Neural cell (in vitro differentiated cells): ENCODE measurements around the gene NGFR.

Experiments used
- CTCF ChIP-seq: fragments of 450-650 bp; IDR thresholded peaks from 2 replicates; pipeline ENCODE4 v1.5.1; 2014; ENCODE audit warnings: antibody characterized with exemption, mild to moderate bottlenecking, moderate library complexity; ENCODE audit not compliant: poor library complexity, severe bottlenecking
- EP300 ChIP-seq: fragments of 450-650 bp; conservative IDR thresholded peaks from 2 replicates; pipeline ENCODE4 v1.6.1; 2014; ENCODE audit warnings: antibody characterized with exemption, mild to moderate bottlenecking, moderate library complexity; ENCODE audit not compliant: poor library complexity, severe bottlenecking
- EZH2 ChIP-seq: fragments of 200-600, 300-800 bp; shearing (Covaris generic), sonication (generic); IDR thresholded peaks from 2 replicates; pipeline ENCODE4 v1.6.1; 2014; ENCODE audit warnings: antibody characterized with exemption, low read length, borderline replicate concordance, mild to moderate bottlenecking; ENCODE audit not compliant: insufficient read depth, poor library complexity, severe bottlenecking
- POLR2AphosphoS5 ChIP-seq: IDR thresholded peaks from 2 replicates; pipeline ENCODE4 v1.6.1; 2012
- RAD21 ChIP-seq: fragments of 450-650 bp; conservative IDR thresholded peaks from 2 replicates; pipeline ENCODE4 v1.6.1; 2014; ENCODE audit warnings: antibody characterized with exemption, mild to moderate bottlenecking, moderate library complexity
- REST ChIP-seq: IDR thresholded peaks from 2 replicates; pipeline ENCODE4 v1.6.1; 2012; ENCODE audit warnings: borderline replicate concordance
- SMC3 ChIP-seq: fragments of 450-650 bp; conservative IDR thresholded peaks from 2 replicates; pipeline ENCODE4 v1.6.1; 2014; ENCODE audit warnings: antibody characterized with exemption, mild to moderate bottlenecking, moderate library complexity; ENCODE audit not compliant: poor library complexity
- TAF1 ChIP-seq: IDR thresholded peaks from 2 replicates; pipeline ENCODE4 v1.6.1; 2012; ENCODE audit warnings: low read depth

GRCh38 chr17:49496183-49496866, 1.2 kb downstream of the NGFR start:
- TF ChIP-seq EZH2, result no peak
- peak; percentile 95 for TF ChIP-seq CTCF
- TF ChIP-seq EP300, result no peak
- TF ChIP-seq REST, result no peak
- no peak for TF ChIP-seq TAF1
- TF ChIP-seq POLR2AphosphoS5, result peak; percentile 42
- peak; percentile 64 for TF ChIP-seq SMC3
- TF ChIP-seq RAD21, result peak; percentile 52
